ENCODE data around the gene TNNT2. TPM values are rescaled to one million over a fixed set of nuclear protein-coding genes. Genes with fewer than 3 reads are reported as not detected.
A peak's percentile ranks its signal among the peaks of the same experiment; 100 is the strongest.

The TNNT2 gene
- total RNA-seq, 1 experiment from 2014 or later: not detected

- no peak for DNase-seq (ENCODE audit: low read depth)
Observed at GRCh38 chr1:201404055-201404454, 26.6 kb upstream of the TNNT2 start.

GRCh38 chr1:201403359-201403758 lies 25.9 kb upstream of the TNNT2 start:
- DNase-seq (ENCODE audit: low read depth): no peak

- no peak for DNase-seq (ENCODE audit: low read depth)
Observed at GRCh38 chr1:201401700-201402099, 24.2 kb upstream of the TNNT2 start.

GRCh38 chr1:201400852-201401230 lies 23.4 kb upstream of the TNNT2 start:
- no peak for DNase-seq (ENCODE audit: low read depth)

GRCh38 chr1:201400212-201400851 lies 22.9 kb upstream of the TNNT2 start:
- DNase-seq (ENCODE audit: low read depth): no peak

- no peak for DNase-seq (ENCODE audit: low read depth)
Observed at GRCh38 chr1:201399352-201400126, 22.1 kb upstream of the TNNT2 start.

GRCh38 chr1:201399018-201399351 lies 21.5 kb upstream of the TNNT2 start, which contains the start of gene LAD1:
Gene LAD1, minus strand, starts transcription at chr1:201399324. Its CDS starts 18 bp downstream, at chr1:201399306.
- DNase-seq (ENCODE audit: low read depth): no peak

- no peak for DNase-seq (ENCODE audit: low read depth)
Observed at GRCh38 chr1:201397675-201398074, 20.2 kb upstream of the TNNT2 start.

- peak; percentile 54 for DNase-seq (ENCODE audit: low read depth)
Observed at GRCh38 chr1:201396861-201397464, 19.5 kb upstream of the TNNT2 start.

- no peak for DNase-seq (ENCODE audit: low read depth)
Observed at GRCh38 chr1:201395936-201396335, 18.5 kb upstream of the TNNT2 start.

GRCh38 chr1:201394591-201394990 lies 17.1 kb upstream of the TNNT2 start:
- no peak for DNase-seq (ENCODE audit: low read depth)

- DNase-seq (ENCODE audit: low read depth): no peak
Observed at GRCh38 chr1:201393076-201393475, 15.6 kb upstream of the TNNT2 start.

GRCh38 chr1:201391651-201392511 lies 14.4 kb upstream of the TNNT2 start:
- peak; percentile 40 for DNase-seq (ENCODE audit: low read depth)

GRCh38 chr1:201391225-201391624 lies 13.7 kb upstream of the TNNT2 start:
- no peak for DNase-seq (ENCODE audit: low read depth)

GRCh38 chr1:201389051-201389450 lies 11.6 kb upstream of the TNNT2 start:
- DNase-seq (ENCODE audit: low read depth): no peak

GRCh38 chr1:201386208-201386607 lies 8.7 kb upstream of the TNNT2 start:
- no peak for DNase-seq (ENCODE audit: low read depth)

- peak; percentile 38 for DNase-seq (ENCODE audit: low read depth)
Observed at GRCh38 chr1:201385299-201385891, 7.9 kb upstream of the TNNT2 start.

- DNase-seq (ENCODE audit: low read depth): no peak
Observed at GRCh38 chr1:201384406-201384782, 6.9 kb upstream of the TNNT2 start.

- DNase-seq (ENCODE audit: low read depth): peak; percentile 94
Observed at GRCh38 chr1:201383647-201384405, 6.3 kb upstream of the TNNT2 start.

GRCh38 chr1:201381130-201381529 lies 3.6 kb upstream of the TNNT2 start:
- DNase-seq (ENCODE audit: low read depth): no peak

All from HT1080 (cell line).